Fibroblast of skin of back (primary cell): ENCODE results near the gene PTPRF.
"Not testable (repeated sequence)": the region's sequence is repeated elsewhere in the genome, so short reads cannot be mapped to it uniquely, and the experiment has no call there.

ENCODE experiments used
- DNase-seq: peaks from one replicate; pipeline ENCODE4 v3.0.0-alpha.2; 2013

Gene PTPRF

DNA sequence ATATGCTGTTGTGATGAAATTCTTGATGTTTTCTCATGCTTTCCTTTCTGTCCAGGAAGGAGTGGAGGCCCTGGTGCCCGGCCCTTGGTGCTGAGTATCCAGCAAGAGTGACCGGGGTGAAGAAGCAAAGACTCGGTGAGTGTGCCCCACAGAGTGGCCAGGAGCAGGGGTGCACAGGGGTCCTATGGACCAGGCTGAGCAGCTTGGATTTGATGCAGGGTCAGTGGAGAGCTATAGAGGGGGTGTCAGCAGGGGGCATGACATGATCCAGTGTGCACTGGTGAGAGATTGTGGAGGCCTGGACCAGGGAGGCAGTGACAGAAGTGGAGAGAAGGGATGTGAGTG, 7.4 kb downstream of the PTPRF start:
- no peak for DNase-seq

DNA sequence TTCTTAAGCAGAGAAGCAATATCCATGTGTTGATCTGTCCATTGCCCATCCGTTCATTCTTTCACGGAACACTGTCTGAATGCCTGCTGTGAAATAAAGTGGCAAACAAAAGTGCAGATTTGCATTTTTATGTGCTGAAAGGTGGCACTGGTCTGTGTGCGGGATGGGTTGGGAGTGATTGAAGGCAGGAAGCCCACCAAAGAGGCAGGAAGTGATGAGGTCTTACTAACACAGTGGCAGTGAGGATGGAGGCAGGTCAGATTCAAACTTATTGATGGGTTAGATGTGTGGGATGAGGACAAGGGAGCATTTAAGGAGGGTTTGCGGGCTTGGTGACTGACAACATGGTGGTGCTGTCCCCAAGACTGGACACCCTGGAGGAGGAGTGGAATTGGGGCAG, 8.3 kb downstream of the PTPRF start:
- no peak for DNase-seq

DNA sequence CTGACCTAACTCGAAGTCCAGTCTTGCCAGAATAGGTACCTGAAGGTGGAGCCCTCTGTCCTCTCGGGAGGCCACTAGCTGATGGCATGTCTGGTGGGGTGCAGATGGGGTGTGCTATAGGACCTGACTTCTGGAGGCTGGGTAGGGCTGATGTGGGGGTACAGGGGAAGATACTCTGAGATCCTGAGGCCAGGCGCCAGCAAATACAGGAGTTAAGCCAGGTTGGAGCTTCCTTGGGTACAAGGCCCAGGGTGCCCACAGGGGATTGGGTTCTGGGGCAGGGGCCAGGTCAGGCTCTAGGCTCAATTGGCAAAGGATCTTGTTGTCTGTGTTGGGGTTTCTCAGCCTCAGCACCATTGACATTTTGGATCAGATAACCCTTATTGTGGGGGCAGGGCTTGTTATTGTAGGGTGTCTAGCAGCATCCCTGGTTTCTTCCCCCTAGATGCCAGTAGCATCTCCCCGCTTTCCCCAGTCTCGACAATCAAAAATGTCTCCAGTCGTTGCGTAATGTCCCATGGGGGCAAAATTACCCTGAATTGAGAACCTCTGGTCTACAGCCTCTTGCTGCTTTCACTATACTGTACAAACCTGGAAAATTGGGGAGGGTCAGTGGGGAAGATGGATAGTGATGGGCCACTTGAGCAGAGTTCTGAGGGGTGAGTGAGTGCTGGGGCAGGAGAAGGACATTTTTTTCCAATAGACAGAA, 9.2 kb downstream of the PTPRF start:
- DNase-seq, result no peak

DNA sequence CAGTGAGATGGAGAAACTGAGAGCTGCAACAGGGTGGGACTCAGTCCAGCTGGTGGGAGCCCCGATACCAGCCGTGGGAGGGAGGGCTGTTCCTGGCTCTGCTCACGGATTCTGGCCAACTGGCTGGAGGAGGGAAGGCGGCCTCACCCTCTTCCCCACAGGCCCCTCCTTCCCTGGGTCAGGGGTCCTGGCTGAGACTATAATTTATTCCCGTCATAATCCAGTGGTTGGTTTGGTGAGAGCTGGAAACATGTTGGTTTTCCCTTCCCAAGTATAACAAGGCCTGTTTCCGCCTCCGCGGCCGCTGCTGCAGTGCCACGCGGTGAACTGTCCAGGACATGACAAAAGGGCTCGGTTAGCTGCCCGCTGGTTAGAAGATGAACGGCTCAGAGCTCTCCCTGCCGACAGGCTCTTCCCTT, 10.0 kb downstream of the PTPRF start:
- DNase-seq, result no peak

DNA sequence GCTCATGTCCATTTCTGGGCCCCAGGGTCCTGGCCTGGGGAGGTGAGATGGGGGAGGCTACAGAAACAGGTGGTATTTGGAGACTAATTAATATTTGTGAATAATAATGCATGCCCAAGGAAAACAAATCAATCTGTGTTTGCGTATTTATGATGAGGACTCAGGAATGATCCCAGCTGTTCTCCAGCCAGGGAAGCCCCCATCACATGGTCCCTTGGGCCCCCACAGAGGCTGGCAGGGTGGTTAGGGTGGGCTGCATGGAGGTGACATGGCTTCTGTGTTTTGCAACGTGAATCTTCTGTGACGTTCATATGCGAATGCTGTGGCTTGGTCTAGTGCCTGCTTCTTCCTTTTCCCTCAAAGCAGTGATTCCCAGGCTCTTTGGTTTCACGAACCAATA, 10.5 kb downstream of the PTPRF start:
- no peak for DNase-seq

DNA sequence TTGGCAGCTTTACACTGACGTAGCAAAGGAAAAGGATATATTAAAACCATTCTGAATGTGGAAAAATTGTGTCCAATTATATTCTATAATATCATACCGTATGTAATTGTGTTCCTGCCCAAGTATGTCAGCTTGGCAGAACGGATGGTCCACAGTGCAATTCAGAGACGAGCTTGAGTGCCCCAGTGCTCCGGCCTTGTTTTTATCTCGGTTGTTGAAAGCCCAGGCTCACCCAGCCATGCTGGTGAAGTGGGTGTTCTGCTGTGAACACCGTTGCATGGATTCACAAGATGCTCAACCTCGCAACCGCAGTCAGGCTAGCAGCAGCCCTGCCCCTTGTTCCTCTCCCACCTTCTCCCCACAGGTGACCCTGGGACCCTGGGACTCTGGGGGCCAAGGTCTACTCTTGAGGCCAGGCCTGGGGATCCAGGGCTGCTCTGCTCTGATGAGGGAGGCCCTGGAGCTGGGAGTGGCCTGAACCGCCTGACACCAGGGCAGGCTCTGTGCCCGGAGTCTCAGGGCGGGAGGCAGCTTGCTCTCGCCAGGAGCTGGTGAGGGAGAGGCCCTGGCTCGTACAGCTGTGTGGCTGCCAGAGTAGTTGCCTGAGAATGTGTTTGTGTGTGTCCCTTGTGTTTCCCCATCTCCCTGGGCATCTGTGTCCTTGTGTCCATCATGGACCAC, 11.2 kb downstream of the PTPRF start:
- no peak for DNase-seq

DNA sequence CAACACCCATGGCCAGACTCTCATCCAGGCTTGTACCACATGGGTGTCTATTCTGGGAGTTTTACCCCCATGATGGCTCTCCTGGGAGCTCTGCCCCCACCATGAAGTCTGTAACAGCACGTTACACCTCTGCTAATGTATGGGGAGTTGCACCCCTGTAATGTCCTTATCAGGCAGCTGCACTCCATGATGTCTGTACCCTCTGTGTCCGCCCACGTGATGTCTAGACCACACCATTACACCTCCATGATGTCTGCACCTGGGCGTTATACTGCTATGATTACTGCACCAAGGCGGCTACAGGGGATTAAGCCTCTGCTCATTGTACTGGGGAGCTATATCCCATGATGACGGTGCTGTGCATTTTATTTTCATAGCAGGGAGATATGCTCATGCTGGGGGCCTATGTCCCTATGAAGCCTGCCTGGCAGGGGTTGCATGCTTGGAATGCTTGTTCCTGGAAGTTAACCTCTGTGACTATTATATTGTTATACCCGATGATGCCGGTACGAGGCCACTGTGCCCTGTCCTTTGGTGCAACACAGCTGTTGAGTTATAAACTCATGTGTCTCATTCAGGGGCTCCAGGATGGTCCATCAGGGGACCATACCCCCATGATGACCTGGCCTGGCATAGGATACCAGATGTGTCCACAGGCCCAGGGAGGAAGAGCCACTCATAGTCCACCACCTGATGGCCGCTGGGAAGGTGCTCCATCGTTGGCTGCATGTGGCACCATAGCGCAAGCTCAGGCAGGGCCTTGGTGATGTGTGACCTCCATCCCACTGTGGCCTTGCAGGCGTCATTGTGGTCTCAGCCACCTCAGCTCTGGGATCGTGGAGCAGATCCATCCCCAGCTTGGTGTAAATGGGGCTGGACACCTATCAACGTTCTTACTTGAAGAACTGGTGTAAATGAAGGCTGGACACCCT, 12.1 kb downstream of the PTPRF start:
- no peak for DNase-seq

DNA sequence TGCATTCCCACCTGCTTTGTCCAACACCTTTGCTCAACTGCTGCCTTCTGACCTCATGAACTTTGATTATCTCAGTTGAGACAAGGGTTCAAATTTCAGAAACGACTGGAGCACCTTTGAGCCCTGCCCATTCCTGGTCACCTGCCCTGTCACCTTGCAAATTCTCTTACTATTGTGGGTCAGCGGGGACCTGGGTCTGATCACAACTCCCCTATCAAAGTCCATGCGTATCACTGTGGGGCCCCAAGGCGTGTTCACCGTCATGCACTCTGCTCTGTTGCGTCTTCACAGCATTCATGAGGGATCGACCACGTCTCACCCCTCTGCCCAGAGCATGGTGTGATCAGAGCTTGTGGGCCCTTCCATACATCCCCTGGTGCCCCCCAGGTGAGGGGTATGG, 12.9 kb downstream of the PTPRF start:
- no peak for DNase-seq

DNA sequence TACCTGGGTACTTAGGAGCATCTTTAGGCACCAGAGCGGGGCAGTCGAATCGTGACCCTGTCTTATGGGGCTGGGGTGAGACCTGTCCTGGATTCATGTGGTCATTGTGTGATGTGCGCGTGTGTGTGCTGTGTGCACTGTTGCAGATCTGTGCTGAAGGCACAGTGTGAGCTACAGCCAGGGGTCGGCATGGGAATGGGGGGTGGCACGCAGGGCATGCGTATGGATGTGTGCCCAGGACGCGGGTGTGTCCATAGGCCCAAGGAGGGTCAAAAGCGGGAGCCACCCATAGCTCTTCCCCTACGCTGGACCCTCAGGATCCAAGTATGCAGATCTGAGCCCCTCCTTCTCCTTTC, 14.6 kb downstream of the PTPRF start:
- no peak for DNase-seq

DNA sequence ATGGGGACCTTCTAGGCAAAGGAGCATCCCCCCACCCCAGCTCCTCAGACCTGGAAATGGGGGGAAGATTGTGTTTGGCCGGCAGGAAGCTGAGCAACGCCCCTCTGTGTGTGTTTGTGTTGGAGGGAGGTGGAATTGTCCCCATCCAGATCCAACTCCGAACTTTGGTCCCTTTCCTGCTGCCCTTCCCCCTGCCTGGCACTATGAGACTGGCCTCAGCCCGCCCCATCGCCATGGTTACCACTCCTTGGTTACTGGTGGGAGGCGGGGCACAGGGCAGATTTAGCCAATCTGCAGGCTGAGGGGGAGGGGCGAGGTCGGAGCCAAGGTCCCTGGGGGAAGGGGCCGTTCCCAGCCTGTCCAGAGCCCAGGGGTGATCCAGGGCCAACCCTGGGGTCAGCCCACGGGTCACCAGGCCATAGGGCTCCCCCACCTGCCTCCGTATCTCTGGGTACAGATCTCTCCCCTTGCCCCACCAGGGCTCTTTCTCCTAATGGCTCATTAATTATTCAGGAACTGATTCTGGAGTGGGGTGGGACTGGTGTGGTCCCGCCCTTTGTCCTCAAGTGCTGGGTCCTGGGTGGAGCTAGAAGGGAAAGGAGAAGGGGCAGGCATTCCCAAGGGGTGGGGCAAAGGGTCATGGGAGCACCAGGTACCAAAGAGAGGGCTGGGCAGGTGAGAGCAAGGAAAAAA, 15.2 kb downstream of the PTPRF start:
- no peak for DNase-seq

DNA sequence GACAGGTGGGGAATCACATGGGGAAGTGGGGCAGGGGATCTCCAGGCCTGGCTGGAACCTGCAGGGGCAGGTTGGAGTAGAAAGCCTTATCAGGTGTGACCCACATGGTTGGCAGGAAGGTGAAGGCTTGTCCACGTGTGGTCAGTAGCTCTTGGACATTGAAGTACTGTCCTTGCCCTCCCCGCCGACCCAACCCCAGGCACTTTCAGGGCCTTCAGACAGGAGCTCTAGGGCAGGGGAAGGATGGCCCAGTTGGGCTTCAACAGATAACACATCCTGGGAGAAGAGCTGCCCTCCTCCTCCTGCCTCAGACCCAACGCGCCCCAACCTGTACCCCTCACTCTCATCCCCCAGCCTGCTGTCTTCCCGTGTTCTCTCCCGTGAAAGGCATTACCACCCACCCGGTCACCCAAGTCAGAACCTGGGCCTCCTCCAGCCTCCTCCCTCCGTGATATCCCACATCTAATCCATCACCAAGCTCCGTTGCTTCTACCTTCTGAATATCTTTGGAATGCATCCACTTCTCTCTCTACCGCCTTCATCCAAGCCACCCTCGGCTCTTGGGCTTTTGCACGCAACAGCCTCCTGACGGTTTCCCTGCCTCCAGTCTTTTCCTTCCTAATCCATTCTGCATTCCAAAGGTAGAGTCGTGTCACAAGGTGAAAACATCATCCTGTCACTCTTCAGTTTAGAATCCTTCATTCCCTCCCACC, 15.9 kb downstream of the PTPRF start:
- no peak for DNase-seq

DNA sequence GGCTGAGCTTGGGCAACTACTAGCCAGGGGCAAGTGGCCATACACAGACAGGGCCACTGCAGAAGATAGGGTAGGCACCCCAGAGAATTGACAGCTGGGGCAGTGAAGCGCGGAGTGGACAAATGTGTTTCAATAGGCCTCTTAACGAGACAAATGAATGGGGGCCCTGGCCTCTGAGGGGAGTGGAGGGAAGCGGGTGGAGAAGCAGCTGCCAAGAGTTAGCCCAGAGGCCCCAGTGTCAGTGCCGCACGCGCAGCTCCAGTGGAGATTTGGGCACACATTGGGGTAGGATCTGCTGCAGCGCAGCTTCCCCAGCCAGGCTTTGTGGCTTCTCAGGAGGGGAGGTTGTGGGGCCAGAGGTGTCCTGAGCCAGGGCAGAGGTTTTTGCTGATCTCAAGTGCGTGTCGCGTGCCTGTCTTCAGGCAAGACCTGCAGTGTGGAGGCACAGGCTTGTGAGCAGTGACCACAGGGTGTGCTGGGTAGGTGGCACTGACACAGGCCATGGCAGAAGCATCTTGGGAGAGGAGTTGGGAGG, 16.9 kb downstream of the PTPRF start:
- DNase-seq, result no peak

DNA sequence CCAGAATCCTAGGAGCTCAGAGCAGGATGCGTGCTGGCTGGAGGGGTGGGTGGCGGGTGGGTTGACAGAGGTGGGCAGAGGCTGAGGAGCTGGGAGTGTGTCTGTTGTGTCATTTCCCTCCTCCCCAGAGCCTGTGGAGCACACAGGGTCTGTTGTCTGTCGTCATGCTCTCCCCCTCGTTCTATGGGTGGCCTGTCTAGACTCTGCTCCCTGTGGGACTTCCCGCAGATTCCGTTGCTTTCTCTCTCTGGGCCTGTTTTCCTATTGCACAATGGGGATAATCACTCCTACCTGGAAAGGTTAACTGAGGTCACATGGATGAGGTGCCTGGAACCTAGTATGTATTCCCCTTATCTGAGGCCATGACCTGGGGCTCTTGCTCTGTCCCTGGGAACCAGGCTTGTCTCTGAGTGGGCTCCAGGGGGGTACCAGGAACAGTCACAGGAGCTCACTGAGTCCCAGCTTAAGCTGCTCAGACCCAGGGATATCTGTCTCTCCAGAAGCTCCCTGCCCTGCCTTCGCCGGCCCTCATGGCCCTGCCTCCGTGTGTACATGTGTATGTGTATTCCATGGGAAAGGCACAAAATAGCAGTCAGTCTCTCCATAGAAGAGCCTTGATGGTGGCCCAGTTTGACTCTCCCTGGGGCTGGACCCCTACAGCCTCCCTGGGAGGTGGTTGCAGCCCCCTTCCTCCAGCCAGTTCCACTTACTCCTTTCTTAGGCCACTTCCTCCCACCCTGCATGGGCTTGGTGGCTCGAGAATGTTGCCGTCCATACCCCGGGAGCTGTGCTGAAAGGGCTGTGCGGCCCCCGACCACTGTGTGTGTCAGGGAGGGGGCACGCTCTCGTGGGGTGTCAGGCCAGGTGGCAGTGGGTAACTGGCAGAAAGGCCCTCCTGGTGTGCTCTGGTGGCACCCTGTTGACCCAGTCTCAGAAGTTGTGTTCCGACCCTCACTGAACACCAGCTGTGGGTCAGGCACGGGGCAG, 17.9 kb downstream of the PTPRF start:
- DNase-seq, result no peak

DNA sequence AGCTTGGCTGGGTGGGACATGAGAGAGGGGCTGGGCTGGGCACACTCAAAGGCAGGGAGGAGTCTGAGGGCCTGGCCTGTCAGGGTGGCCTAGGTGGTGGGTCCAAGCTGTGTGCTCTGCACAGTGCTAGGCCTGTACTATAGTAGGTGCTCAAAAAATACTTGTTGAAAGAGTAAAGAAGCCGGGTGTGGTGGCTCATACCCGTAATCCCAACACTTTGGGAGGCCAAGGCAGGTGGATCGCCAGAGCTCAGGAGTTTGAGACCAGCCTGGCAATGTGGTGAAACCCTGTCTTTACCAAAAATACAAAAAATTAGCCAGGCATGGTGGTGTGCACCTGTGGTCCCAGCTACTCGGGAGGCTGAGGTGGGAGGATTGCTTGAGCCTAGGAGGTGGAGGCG, 18.7 kb downstream of the PTPRF start:
- not testable (repeated sequence) for DNase-seq

DNA sequence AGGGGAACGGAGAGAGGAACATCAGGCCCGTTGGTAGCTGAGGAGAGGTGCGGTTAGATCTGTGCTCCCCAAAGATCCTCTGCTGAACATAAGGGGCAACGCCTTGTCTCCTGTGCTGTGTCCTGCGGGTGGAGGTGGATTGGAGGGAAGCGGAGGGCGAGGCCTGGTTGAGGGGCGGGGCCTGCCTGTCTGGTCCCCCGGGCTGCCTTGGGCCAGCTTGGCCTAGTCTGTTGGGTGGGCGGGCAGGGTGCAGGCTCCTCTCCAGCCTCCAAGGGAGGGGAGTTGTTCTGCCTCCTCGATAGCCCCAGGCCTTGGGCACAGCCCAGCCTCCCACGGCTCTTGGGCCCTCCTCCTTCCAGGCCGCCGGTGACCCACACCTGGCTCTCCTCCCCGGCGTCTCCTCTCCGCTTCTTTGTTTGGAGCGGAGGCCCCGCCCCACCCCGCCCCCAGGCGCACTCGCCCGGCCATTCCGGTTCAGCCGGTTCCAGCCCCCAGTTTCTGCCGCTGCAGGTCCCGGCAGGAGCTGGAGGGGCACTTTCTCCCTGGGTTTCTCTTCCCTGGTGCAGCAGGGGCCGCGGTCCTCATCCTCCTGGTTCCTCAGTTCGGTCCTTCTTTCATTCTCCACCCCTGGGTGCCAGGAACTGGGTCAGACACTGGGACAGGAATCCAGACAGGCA, 19.4 kb downstream of the PTPRF start:
- DNase-seq, result no peak

DNA sequence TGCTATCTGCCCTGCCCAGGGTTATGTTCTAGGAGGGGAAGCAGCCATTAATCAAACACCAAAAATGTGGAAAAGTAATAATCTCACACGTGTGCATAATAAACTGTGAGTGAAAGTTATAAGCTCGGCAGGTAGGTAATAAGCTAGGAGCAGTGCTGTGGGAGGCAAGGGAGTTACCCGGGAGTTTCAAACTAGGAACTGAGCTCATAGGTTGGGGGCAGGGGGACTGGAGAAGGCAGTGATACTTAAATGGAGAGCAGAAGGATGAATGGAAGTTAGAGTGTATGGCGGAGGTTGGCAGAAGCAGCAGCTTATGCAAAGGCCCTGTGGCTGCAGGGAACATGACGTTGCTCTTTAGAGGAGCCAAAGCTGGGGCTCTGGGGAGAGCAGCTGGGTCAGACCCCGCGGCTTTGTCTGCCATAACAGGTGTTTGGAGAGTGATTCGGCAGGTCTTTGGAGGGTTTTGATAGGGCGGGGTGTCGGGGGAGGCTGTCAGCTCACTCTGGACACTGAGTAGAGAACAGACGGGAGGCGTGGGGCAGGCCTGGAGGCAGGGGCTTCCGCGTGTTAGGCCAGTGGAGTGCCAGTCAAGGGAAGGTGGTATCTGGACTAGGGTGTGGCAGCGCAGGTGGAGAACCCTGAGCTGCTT, 20.0 kb downstream of the PTPRF start:
- no peak for DNase-seq

DNA sequence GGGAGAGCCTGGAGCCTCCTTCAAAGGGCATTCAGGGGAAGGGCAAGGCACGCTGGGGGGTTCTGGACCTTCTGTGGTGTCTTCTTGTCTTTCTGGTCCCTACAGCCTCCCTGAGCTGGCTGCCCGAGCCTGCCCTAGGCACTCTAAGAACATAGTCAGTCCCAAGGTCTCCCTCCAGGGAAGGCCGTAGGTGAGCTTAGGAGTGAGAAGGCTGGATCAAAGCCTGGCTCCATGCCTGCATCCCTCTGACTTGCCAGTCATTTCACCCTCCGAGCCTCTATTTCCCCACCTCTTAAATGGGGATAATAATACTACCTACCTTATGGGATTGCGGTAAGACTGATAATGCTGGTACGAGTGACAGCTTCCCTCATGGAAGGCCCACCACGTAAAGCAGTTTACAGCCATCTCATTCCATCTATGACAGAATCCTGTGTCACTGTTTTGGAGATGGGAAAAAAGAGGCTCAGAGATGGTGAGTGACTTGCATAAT, 20.8 kb downstream of the PTPRF start:
- no peak for DNase-seq

DNA sequence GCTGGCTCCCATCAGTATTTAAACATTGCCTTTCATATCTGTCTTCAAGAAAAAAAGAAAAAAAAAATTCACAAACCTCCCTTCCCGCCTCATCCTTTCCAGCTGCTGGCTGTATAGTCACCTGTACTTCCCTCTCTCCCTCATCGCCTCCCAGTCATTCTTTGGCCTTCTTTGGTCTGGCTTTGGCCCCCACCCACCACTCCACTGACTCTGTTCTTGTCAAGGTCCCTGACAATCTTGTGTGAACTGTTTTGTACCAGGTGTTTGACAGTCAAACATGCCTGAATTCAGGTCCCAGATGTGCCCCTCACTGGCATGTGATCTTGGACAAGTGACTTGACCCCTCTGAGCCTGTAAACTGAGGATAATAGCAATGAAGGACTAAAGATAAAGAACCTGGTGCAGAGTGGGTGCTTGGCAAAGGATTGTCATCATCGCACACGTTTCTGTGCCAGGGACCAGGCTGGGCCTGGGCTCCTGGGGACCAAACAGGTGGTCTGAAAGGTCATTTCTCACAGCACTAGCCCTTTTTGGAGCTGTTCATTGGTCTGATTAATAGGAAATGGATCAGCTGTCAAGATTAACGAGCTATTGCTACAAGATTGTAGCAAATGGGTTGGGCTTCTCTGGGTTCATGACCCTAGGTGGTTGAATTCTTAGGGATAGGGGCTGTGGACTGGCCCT, 21.5 kb downstream of the PTPRF start:
- no peak for DNase-seq

DNA sequence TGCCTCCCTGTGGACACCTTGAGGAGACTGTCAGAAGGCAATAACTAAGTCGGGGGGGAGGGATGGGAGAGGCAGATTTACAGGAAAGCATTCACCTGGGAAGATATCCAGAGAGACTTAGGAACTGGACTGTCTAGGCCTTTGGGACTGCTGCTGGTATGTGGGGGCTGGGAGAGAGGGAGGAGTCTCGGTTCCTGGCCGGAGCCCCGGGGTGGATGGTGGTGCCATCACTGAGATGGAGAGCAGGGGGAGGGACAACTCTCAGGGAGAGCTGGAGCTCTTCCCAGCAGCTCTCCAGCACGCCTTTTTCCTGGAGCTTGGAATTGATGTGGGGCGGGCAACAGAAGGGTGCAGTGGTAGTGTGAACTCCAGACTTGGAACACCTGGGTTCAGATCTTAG, 22.1 kb downstream of the PTPRF start:
- DNase-seq, result no peak
